GM23338 (cell line): ENCODE results near the gene USP36. TPM values are rescaled to one million over a fixed set of nuclear protein-coding genes. Genes with fewer than 3 reads are reported as not detected.

Experiments used
- ATAC-seq: fragments of 200-7000 bp; cut with Tn5 transposase; 3 replicates; pipeline ENCODE4 v1.9.1; 2020
- DNase-seq: peaks from one replicate; pipeline ENCODE4 v3.0.0-alpha.2; 2015; ENCODE audit warnings: low spot score
- H2AFZ ChIP-seq: fragments of 200-600 bp; sonication (generic); 2 replicates; pipeline ENCODE4 v1.8.0; 2016; ENCODE audit warnings: antibody characterized with exemption, mild to moderate bottlenecking, moderate library complexity
- H3F3A ChIP-seq: fragments of 200-600 bp; sonication (generic); replicated peaks from 2 replicates; pipeline ENCODE4 v1.8.0; 2017; ENCODE audit warnings: antibody characterized with exemption, mixed run types, low read depth
- H3K27ac ChIP-seq: fragments of 200-600 bp; sonication (generic); 2 replicates; pipeline ENCODE4 v1.6.1; 2016; ENCODE audit warnings: low read depth
- H3K27me3 ChIP-seq: fragments of 200-600 bp; sonication (generic); 2 replicates; pipeline ENCODE4 v1.8.0; 2016; ENCODE audit warnings: mild to moderate bottlenecking, mixed run types, moderate library complexity; ENCODE audit not compliant: insufficient read depth
- H3K36me3 ChIP-seq: fragments of 200-600 bp; sonication (generic); 2 replicates; pipeline ENCODE4 v1.8.0; 2016; ENCODE audit warnings: mild to moderate bottlenecking; ENCODE audit not compliant: insufficient read depth
- H3K4me1 ChIP-seq: fragments of 200-600 bp; sonication (generic); 2 replicates; pipeline ENCODE4 v1.8.0; 2016; ENCODE audit warnings: mild to moderate bottlenecking, moderate library complexity; ENCODE audit not compliant: insufficient read depth
- H3K4me2 ChIP-seq: fragments of 200-600 bp; sonication (generic); 2 replicates; pipeline ENCODE4 v1.7.1; 2017; ENCODE audit warnings: mixed run types
- H3K4me3 ChIP-seq: fragments of 200-600 bp; sonication (generic); 2 replicates; pipeline ENCODE4 v1.6.1; 2016; ENCODE audit warnings: mixed run types
- H3K79me2 ChIP-seq: fragments of 200-600 bp; sonication (generic); replicated peaks from 2 replicates; pipeline ENCODE4 v1.8.0; 2017; ENCODE audit warnings: mild to moderate bottlenecking; ENCODE audit not compliant: insufficient read depth
- H3K9me2 ChIP-seq: fragments of 200-600 bp; sonication (generic); 2 replicates; pipeline ENCODE4 v1.8.0; 2017; ENCODE audit not compliant: insufficient read depth
- H4K20me1 ChIP-seq: fragments of 200-600 bp; sonication (generic); replicated peaks from 2 replicates; pipeline ENCODE4 v1.8.0; 2017; ENCODE audit warnings: mild to moderate bottlenecking; ENCODE audit not compliant: insufficient read depth
- H3K27ac Mint-ChIP-seq: 2 replicates; pipeline ENCODE4 v1.8.0; 2020; ENCODE audit warnings: inconsistent platforms, mild to moderate bottlenecking, moderate library complexity, mixed read lengths
- H3K27me3 Mint-ChIP-seq: 3 replicates; pipeline ENCODE4 v1.8.0; 2022; ENCODE audit warnings: low read depth, mild to moderate bottlenecking, moderate library complexity, mixed read lengths, inconsistent platforms; ENCODE audit not compliant: insufficient read depth, poor library complexity
- H3K36me3 Mint-ChIP-seq: 3 replicates; pipeline ENCODE4 v1.8.0; 2021; ENCODE audit warnings: low read depth, mild to moderate bottlenecking, inconsistent platforms, moderate library complexity, mixed read lengths
- H3K4me1 Mint-ChIP-seq: 3 replicates; pipeline ENCODE4 v1.8.0; 2020; ENCODE audit warnings: mild to moderate bottlenecking, inconsistent platforms, mixed read lengths
- H3K4me3 Mint-ChIP-seq: 3 replicates; pipeline ENCODE4 v1.8.0; 2021; ENCODE audit warnings: moderate library complexity, mild to moderate bottlenecking, inconsistent platforms, mixed read lengths
- H3K9me3 Mint-ChIP-seq: 3 replicates; pipeline ENCODE4 v1.8.0; 2020; ENCODE audit warnings: moderate library complexity, mild to moderate bottlenecking, inconsistent platforms, mixed read lengths
- CREB1 ChIP-seq: fragments of 250-450 bp; sonication (Bioruptor Pico); IDR thresholded peaks from 2 replicates; pipeline ENCODE4 v1.5.0; 2020; ENCODE audit warnings: low read depth, mild to moderate bottlenecking, moderate library complexity
- NANOG ChIP-seq: IDR thresholded peaks from 2 replicates; pipeline ENCODE4 v1.6.1; 2016; ENCODE audit warnings: antibody characterized with exemption, borderline replicate concordance
- POLR2AphosphoS5 ChIP-seq: IDR thresholded peaks from 2 replicates; pipeline ENCODE4 v1.6.1; 2016; ENCODE audit warnings: antibody characterized with exemption, low read depth
- STAT1 ChIP-seq: IDR thresholded peaks from one replicate; pipeline ENCODE4 v1.6.1; 2016; ENCODE audit warnings: antibody characterized with exemption; ENCODE audit not compliant: unreplicated experiment
- ZNF114 ChIP-seq: fragments of 250-450 bp; sonication (Bioruptor Pico); IDR thresholded peaks from 2 replicates; pipeline ENCODE4 v1.5.0; 2020; ENCODE audit warnings: mild to moderate bottlenecking, moderate library complexity
- ZNF331 ChIP-seq: fragments of 250-450 bp; sonication (Bioruptor Pico); IDR thresholded peaks from 2 replicates; pipeline ENCODE4 v1.5.0; 2020; ENCODE audit warnings: low read depth, mild to moderate bottlenecking, moderate library complexity
- polyA plus RNA-seq: library from polyadenylated mRNA; unstranded; fragments of >200 nt; fragmentation: Nextera tagmentation; extraction: Ambion mirVana; gene quantifications from 2 replicates; pipeline ENCODE4 v1.2.1, GENCODE V29; 2016
- total RNA-seq: library from RNA; depleted of rRNA; stranded (reverse); fragments of >200 nt; shearing (Covaris generic); gene quantifications from 2 replicates; pipeline ENCODE4 v1.2.3, GENCODE V29; 2014
- TF ChIP-seq, protein P1 (sequence below), 2 experiments: fragments of 200-600 bp in 1 of 2; sonication (generic) in 1 of 2; conservative IDR thresholded peaks; 2 replicates each; pipeline versions ENCODE4 v1.5.1 to v1.6.1; 2016 to 2017; ENCODE audit warnings: antibody characterized with exemption in 2 of 2, low read depth in 2 of 2, mild to moderate bottlenecking in 2 of 2, moderate library complexity in 1 of 2
- TF ChIP-seq, protein P2 (sequence below): IDR thresholded peaks from 2 replicates; pipeline ENCODE4 v1.6.1; 2016; ENCODE audit warnings: antibody characterized with exemption
- TF ChIP-seq, protein P3 (sequence below): IDR thresholded peaks from one replicate; pipeline ENCODE4 v1.6.1; 2018; ENCODE audit warnings: antibody characterized with exemption; ENCODE audit not compliant: unreplicated experiment

The USP36 gene
- total and polyA plus RNA-seq, 2 experiments from 2014 or later = 36.2 to 55.5 TPM

DNA sequence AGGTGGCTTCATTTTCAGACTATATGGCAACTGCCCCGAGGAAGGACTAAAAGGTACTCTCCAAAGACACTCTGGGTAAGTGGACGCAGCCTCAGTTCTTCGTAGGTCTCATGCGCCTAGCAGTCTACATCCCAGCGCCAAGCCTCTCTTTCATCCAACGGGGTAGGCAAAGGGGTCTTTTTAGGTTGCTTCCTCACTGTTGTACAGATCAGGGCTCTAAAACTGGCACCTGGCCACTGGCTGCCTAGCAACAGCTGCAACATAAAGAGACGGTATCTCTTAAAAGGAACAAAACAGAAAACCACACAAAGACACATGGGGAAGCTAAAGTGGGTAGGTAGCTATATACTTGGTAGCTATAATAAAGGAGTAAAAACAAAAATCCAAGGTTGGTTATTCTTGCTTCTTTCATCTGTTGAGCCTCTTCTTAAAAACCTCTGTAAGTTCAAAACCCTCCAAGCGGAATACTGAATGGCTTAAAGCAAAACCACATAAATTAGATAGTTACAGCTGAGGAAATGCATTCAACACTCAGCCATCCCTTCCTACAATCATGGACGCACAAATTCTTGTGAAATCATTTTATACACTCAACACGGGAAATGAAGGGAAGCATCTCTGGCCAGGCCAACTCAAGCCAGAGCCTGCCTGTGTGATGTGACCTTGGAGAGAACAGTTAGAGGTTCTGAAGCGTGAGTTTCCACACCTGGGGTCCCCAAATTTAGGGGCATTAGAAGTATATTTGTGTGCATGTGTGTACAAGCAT, 81.2 kb downstream of the USP36 start:
- Histone ChIP-seq H3K27me3 (no peaks in the 10 kb centered on the region), H2AFZ (no peak overlapping the region), H4K20me1 (peaks cover 12% of the 10 kb centered on the region; the same call in 1 of the 2 replicates), H3F3A (no peaks in the 10 kb centered on the region), H3K27ac (no peak overlapping the region), H3K9me2 (no peaks in the 10 kb centered on the region), H3K4me2 (no peak overlapping the region), H3K36me3 (no peaks in the 10 kb centered on the region), H3K4me3 (no peak overlapping the region), H3K79me2 (peaks cover 22% of the 10 kb centered on the region), H3K4me1 (no peaks in the 10 kb centered on the region)
- peaks cover 2% of the 10 kb centered on the region for H3K27me3 Mint-ChIP-seq
- H3K27ac Mint-ChIP-seq = no peak overlapping the region
- no peak for ATAC-seq
- peaks cover 5% of the 10 kb centered on the region; the same call in 2 of the 3 replicates for H3K4me1 Mint-ChIP-seq
- no peak overlapping the region for H3K4me3 Mint-ChIP-seq
- no peak for DNase-seq
- TF ChIP-seq, protein P1, sequence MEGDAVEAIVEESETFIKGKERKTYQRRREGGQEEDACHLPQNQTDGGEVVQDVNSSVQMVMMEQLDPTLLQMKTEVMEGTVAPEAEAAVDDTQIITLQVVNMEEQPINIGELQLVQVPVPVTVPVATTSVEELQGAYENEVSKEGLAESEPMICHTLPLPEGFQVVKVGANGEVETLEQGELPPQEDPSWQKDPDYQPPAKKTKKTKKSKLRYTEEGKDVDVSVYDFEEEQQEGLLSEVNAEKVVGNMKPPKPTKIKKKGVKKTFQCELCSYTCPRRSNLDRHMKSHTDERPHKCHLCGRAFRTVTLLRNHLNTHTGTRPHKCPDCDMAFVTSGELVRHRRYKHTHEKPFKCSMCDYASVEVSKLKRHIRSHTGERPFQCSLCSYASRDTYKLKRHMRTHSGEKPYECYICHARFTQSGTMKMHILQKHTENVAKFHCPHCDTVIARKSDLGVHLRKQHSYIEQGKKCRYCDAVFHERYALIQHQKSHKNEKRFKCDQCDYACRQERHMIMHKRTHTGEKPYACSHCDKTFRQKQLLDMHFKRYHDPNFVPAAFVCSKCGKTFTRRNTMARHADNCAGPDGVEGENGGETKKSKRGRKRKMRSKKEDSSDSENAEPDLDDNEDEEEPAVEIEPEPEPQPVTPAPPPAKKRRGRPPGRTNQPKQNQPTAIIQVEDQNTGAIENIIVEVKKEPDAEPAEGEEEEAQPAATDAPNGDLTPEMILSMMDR (conservative IDR thresholded peaks at IDR 0.05; ENCODE audit: low read depth in 2 of 2) = no peak
- TF ChIP-seq, protein P2, sequence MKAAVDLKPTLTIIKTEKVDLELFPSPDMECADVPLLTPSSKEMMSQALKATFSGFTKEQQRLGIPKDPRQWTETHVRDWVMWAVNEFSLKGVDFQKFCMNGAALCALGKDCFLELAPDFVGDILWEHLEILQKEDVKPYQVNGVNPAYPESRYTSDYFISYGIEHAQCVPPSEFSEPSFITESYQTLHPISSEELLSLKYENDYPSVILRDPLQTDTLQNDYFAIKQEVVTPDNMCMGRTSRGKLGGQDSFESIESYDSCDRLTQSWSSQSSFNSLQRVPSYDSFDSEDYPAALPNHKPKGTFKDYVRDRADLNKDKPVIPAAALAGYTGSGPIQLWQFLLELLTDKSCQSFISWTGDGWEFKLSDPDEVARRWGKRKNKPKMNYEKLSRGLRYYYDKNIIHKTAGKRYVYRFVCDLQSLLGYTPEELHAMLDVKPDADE = no peak
- no peak for TF ChIP-seq POLR2AphosphoS5
- TF ChIP-seq, protein P3, sequence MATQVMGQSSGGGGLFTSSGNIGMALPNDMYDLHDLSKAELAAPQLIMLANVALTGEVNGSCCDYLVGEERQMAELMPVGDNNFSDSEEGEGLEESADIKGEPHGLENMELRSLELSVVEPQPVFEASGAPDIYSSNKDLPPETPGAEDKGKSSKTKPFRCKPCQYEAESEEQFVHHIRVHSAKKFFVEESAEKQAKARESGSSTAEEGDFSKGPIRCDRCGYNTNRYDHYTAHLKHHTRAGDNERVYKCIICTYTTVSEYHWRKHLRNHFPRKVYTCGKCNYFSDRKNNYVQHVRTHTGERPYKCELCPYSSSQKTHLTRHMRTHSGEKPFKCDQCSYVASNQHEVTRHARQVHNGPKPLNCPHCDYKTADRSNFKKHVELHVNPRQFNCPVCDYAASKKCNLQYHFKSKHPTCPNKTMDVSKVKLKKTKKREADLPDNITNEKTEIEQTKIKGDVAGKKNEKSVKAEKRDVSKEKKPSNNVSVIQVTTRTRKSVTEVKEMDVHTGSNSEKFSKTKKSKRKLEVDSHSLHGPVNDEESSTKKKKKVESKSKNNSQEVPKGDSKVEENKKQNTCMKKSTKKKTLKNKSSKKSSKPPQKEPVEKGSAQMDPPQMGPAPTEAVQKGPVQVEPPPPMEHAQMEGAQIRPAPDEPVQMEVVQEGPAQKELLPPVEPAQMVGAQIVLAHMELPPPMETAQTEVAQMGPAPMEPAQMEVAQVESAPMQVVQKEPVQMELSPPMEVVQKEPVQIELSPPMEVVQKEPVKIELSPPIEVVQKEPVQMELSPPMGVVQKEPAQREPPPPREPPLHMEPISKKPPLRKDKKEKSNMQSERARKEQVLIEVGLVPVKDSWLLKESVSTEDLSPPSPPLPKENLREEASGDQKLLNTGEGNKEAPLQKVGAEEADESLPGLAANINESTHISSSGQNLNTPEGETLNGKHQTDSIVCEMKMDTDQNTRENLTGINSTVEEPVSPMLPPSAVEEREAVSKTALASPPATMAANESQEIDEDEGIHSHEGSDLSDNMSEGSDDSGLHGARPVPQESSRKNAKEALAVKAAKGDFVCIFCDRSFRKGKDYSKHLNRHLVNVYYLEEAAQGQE = no peak
- H3K9me3 Mint-ChIP-seq = no peaks in the 10 kb centered on the region
- H3K36me3 Mint-ChIP-seq = no peaks in the 10 kb centered on the region

DNA sequence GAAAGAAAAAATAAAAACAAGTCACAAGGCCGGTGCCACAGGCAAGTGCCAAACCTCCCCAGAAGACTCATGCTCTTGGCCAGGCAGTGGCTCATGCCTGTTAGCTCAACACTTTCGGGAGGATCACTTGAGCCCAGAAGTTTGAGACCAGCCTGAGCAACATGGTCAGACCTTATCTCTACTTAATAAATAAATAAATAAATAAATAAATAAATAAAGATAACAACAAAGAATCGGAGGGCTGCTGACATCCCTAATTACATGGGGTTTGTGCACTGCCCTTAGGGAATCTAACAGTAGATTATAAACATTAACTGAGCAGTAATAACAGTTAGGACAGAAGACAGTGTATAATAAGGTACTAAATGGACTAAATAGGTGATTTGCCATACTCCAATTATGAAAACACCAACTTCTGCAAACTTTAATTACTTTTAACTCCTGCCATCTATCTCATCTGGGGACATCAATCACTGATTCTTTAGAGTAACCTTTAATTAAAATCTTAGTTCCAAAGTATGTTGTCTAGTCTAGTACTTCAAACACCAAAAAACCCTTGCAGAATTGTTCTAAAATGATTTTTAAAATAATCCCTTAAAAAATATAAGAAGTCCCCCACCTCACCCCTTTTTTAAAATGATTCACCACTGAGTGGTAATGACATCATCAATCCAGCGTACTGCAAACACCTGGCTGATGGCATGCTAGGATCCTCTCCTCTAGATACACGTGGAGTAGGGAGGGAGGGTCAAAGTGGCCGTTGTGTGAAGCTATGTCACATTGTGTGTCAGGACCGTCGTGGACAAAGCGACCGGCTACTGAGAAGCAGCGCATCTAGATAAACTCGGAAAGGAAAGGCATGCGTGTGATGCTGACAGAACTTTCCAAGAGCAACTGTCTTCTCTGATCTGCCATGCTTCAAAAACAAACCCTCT, 87.0 kb downstream of the USP36 start:
- Histone ChIP-seq H3K27ac (no peak overlapping the region), H3K4me1 (no peaks in the 10 kb centered on the region), H3F3A (no peaks in the 10 kb centered on the region), H3K9me2 (no peaks in the 10 kb centered on the region), H3K4me3 (no peak overlapping the region), H2AFZ (no peak overlapping the region), H3K27me3 (no peaks in the 10 kb centered on the region), H3K79me2 (peaks cover 31% of the 10 kb centered on the region), H3K4me2 (no peak overlapping the region), H3K36me3 (no peaks in the 10 kb centered on the region), H4K20me1 (no peaks in the 10 kb centered on the region; the same call in none of the 2 replicates)
- H3K27me3 Mint-ChIP-seq = no peaks in the 10 kb centered on the region
- no peaks in the 10 kb centered on the region for H3K36me3 Mint-ChIP-seq
- H3K9me3 Mint-ChIP-seq = no peaks in the 10 kb centered on the region
- no peak for ATAC-seq
- H3K4me1 Mint-ChIP-seq = peaks cover 4% of the 10 kb centered on the region; the same call in 2 of the 3 replicates
- no peak overlapping the region for H3K27ac Mint-ChIP-seq
- H3K4me3 Mint-ChIP-seq = no peak overlapping the region
- DNase-seq = no peak
- TF ChIP-seq STAT1 (no peak), CREB1 (CRISPR knock-in tag) (no peak), ZNF114 (CRISPR knock-in tag) (no peak), ZNF331 (no peak), NANOG (no peak)
- TF ChIP-seq, protein P2 = no peak
- TF ChIP-seq, protein P1 (conservative IDR thresholded peaks at IDR 0.05; ENCODE audit: low read depth in 2 of 2) = no peak
